Body of pancreas (tissue), 4 donors: Measurements from ENCODE around the gene PTPRD.

Experiments
- POLR2A ChIP-seq, 3 donors: fragments of 450-650 bp; IDR thresholded peaks; one replicate each; pipeline ENCODE4 v1.6.1; 2016; ENCODE audit warnings: antibody characterized with exemption in 3 of 3, mild to moderate bottlenecking in 2 of 3
- TF ChIP-seq, protein P1 (sequence below), 7 experiments: fragments of 450-650 bp in 4 of 7; fragments of 200-600 bp in 3 of 7; sonication (generic) in 3 of 7; IDR thresholded peaks; one replicate each; pipeline ENCODE4 v1.5.1; 2016 to 2019; ENCODE audit warnings: antibody characterized with exemption in 7 of 7

DNA sequence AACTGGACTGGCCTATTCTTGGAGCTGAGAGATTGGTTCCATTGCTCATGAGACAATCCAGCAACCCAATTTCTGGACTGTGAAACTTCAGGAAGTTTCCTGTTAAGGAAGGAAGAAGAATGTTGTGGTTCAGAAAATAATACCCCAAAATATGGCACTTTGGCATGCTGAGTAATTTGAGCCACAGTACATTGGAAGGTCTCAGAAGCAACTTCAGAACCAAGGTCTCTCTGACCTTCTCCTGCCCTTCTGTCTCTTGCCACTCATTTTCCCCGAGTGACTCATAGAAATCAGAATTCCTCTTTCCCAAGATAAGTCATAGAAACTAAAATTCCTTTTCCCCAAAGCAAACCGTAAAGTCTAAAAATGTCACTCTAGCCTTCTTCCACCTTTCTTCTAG lies 1366.1 kb downstream of the PTPRD start:
- TF ChIP-seq, protein P1, sequence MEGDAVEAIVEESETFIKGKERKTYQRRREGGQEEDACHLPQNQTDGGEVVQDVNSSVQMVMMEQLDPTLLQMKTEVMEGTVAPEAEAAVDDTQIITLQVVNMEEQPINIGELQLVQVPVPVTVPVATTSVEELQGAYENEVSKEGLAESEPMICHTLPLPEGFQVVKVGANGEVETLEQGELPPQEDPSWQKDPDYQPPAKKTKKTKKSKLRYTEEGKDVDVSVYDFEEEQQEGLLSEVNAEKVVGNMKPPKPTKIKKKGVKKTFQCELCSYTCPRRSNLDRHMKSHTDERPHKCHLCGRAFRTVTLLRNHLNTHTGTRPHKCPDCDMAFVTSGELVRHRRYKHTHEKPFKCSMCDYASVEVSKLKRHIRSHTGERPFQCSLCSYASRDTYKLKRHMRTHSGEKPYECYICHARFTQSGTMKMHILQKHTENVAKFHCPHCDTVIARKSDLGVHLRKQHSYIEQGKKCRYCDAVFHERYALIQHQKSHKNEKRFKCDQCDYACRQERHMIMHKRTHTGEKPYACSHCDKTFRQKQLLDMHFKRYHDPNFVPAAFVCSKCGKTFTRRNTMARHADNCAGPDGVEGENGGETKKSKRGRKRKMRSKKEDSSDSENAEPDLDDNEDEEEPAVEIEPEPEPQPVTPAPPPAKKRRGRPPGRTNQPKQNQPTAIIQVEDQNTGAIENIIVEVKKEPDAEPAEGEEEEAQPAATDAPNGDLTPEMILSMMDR (IDR thresholded peaks at IDR 0.05): no peak
- TF ChIP-seq POLR2A (IDR thresholded peaks at IDR 0.05): no peak
